ENCODE results near the gene EXOC7.

GRCh38 chr17:76119409-76120371 is 16.1 kb upstream of the EXOC7 start:
- TF ChIP-seq CTCF (IDR thresholded peaks at IDR 0.05) = no peak
- no peak for TF ChIP-seq EP300 (IDR thresholded peaks at IDR 0.05)

All from tibial nerve (tissue), 4 donors.